ENCODE data around the gene SCMH1. TPM values are rescaled to one million over a fixed set of nuclear protein-coding genes. Genes with fewer than 3 reads are reported as not detected.

The SCMH1 gene
- total RNA-seq, 4 donors from 2014 or later = 76.5 to 110 (median 92.4) TPM

- Histone ChIP-seq H3K4me3 (no peak overlapping the region), H3K9me3 (peaks cover 0 to 7% (median 0%) of the 10 kb centered on the region in 4 donors), H3K4me1 (no peaks in the 10 kb centered on the region), H3K27me3 (no peaks in the 10 kb centered on the region), H3K36me3 (peaks cover 0 to 7% (median 2%) of the 10 kb centered on the region in 4 donors), H3K27ac (replicated peaks in 1 of 4) (no peak overlapping the region)
- 100% methylated on average over 1 of the region's 1 CpG for WGBS
- no peak for DNase-seq (ENCODE audit: extremely low spot score)
- TF ChIP-seq POLR2AphosphoS5 (IDR thresholded peaks at IDR 0.05) (no peak), POLR2A (IDR thresholded peaks at IDR 0.05; ENCODE audit: low read depth) (no peak), CTCF (IDR thresholded peaks at IDR 0.05) (no peak), EP300 (IDR thresholded peaks at IDR 0.05) (no peak)
- intact Hi-C loops (cut with DNase I) = no loop called here
Observed at GRCh38 chr1:41174170-41174569, 67.9 kb downstream of the SCMH1 start.

- intact Hi-C loops (cut with DNase I) = no loop called here
- Histone ChIP-seq H3K4me3 (no peak overlapping the region), H3K4me1 (no peaks in the 10 kb centered on the region), H3K27ac (replicated peaks in 1 of 4) (no peak overlapping the region), H3K36me3 (peaks cover 0 to 7% (median 2%) of the 10 kb centered on the region in 4 donors), H3K9me3 (peaks cover 0 to 7% (median 0%) of the 10 kb centered on the region in 4 donors), H3K27me3 (no peaks in the 10 kb centered on the region)
- TF ChIP-seq POLR2A (IDR thresholded peaks at IDR 0.05; ENCODE audit: low read depth) (no peak), CTCF (IDR thresholded peaks at IDR 0.05) (no peak), EP300 (IDR thresholded peaks at IDR 0.05) (no peak), POLR2AphosphoS5 (IDR thresholded peaks at IDR 0.05) (no peak)
- no peak for DNase-seq (ENCODE audit: extremely low spot score)
Observed at GRCh38 chr1:41173651-41174050, 68.5 kb downstream of the SCMH1 start.

- 61% methylated on average over 1 of the region's 1 CpG for WGBS
- Histone ChIP-seq H3K27ac (replicated peaks in 1 of 4) (no peak overlapping the region), H3K4me1 (no peaks in the 10 kb centered on the region), H3K27me3 (no peaks in the 10 kb centered on the region), H3K9me3 (peaks cover 0 to 7% (median 2%) of the 10 kb centered on the region in 4 donors), H3K4me3 (no peak overlapping the region), H3K36me3 (peaks cover 0 to 3% (median 2%) of the 10 kb centered on the region in 4 donors)
- no peak for TF ChIP-seq POLR2A (IDR thresholded peaks at IDR 0.05; ENCODE audit: low read depth)
- TF ChIP-seq POLR2AphosphoS5 (IDR thresholded peaks at IDR 0.05) = no peak
- no peak for TF ChIP-seq EP300 (IDR thresholded peaks at IDR 0.05)
- no peak for TF ChIP-seq CTCF (IDR thresholded peaks at IDR 0.05)
- DNase-seq (ENCODE audit: extremely low spot score) = no peak
- intact Hi-C loops (cut with DNase I) = no loop called here
Observed at GRCh38 chr1:41171266-41171874, 70.7 kb downstream of the SCMH1 start.

- Histone ChIP-seq H3K36me3 (peaks cover 0 to 3% (median 0%) of the 10 kb centered on the region in 4 donors), H3K9me3 (peaks cover 0 to 7% (median 0%) of the 10 kb centered on the region in 4 donors), H3K27me3 (no peaks in the 10 kb centered on the region), H3K27ac (replicated peaks in 1 of 4) (no peak overlapping the region), H3K4me1 (no peaks in the 10 kb centered on the region), H3K4me3 (no peak overlapping the region)
- DNase-seq (ENCODE audit: extremely low spot score) = no peak
- 92% methylated on average over 3 of the region's 3 CpGs for WGBS
- intact Hi-C loops (cut with DNase I) = no loop called here
- TF ChIP-seq CTCF (IDR thresholded peaks at IDR 0.05) (no peak), EP300 (IDR thresholded peaks at IDR 0.05) (no peak), POLR2A (IDR thresholded peaks at IDR 0.05; ENCODE audit: low read depth) (no peak), POLR2AphosphoS5 (IDR thresholded peaks at IDR 0.05) (no peak)
Observed at GRCh38 chr1:41169799-41170180, 72.3 kb downstream of the SCMH1 start.
